Colonic mucosa (tissue), 4 donors: ENCODE data around the gene ARMC9. TPM values are rescaled to one million over a fixed set of nuclear protein-coding genes. Genes with fewer than 3 reads are reported as not detected.

Experiments used
- DNase-seq: peaks from one replicate; pipeline ENCODE4 v3.0.0-alpha.2; 2020
- H3K27ac ChIP-seq: fragments of 200-600 bp; one replicate; pipeline ENCODE4 v1.8.0; 2021
- H3K27me3 ChIP-seq: fragments of 200-600 bp; one replicate; pipeline ENCODE4 v1.8.0; 2021
- H3K36me3 ChIP-seq: fragments of 200-600 bp; one replicate; pipeline ENCODE4 v1.8.0; 2021
- H3K4me1 ChIP-seq: fragments of 200-600 bp; one replicate; pipeline ENCODE4 v1.8.0; 2021; ENCODE audit warnings: mild to moderate bottlenecking
- H3K4me3 ChIP-seq: fragments of 200-600 bp; one replicate; pipeline ENCODE4 v1.8.0; 2021
- H3K9ac ChIP-seq, 2 donors: one replicate each; pipeline ENCODE4 v1.7.0; 2013; ENCODE audit warnings: control low read depth in 2 of 2, low read depth in 2 of 2, low read length in 2 of 2
- H3K9me3 ChIP-seq: fragments of 200-600 bp; one replicate; pipeline ENCODE4 v1.8.0; 2021
- intact Hi-C: fragments of 100-400 bp; cut with DNase I; formaldehyde crosslinking; loops from one replicate; pipeline ENCODE4 v1.14.1; 2022
- total RNA-seq, 2 donors: library from RNA; stranded (reverse); fragmentation: NEBNext Ultra II Directional in 1 of 2; extraction: Animal tissue kit (Norgen Biotek cat#: 25700) in 1 of 2; gene quantifications; one replicate each; pipeline ENCODE4 v1.2.1, GENCODE V29; 2021
- TF ChIP-seq, protein P1 (sequence below): fragments of 200-600 bp; IDR thresholded peaks from one replicate; pipeline ENCODE4 v1.8.0; 2022; ENCODE audit warnings: antibody characterized with exemption, mild to moderate bottlenecking
- donor health status: healthy.
- donor health status: DM: no; HTN: no; CAD: no.
- donor health status: DM: no; HTN: no; CAD: no.

Gene ARMC9
- total RNA-seq, 2 donors from 2014 or later: 9.8 to 17.2 TPM

DNA sequence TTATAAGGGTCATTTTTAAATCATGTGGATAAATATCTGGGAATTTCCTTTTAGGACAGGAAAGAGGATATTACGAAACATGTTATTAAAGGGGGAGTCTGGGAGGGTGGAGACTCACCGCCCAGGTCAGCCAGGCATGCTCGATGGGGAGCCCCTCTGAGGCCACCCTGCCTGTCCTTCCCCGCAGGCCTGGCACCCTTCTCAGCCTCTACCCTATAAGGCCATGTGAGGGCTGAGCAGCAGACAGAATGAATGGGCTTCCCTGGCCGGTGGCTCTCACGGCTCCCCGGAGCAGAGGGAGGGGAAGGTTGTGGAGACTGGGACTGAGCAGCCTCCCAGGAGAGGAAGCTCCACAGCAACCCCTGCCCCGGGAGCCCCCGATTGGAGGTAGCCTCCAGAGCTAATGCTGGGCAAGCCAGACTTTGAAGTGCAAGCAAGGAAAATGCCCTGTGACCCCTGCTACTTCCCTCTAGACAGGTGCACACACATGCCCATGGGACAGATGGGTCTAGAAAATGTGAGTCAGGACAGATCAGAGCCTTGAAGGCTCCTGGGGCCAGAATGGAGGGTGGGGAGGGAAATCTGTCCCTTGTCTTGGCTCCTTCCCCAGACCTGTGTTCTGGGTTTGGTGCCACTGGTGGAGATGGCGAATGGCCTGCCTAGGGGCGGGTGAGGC, 13.2 kb upstream of the ARMC9 start:
- intact Hi-C loops: no loop called here
- H3K9me3 ChIP-seq: no peaks in the 10 kb centered on the region
- DNase-seq: no peak
- no peak overlapping the region for H3K9ac ChIP-seq
- H3K27ac ChIP-seq: no peak overlapping the region
- no peaks in the 10 kb centered on the region for H3K36me3 ChIP-seq
- H3K4me1 ChIP-seq: no peaks in the 10 kb centered on the region
- TF ChIP-seq, protein P1, sequence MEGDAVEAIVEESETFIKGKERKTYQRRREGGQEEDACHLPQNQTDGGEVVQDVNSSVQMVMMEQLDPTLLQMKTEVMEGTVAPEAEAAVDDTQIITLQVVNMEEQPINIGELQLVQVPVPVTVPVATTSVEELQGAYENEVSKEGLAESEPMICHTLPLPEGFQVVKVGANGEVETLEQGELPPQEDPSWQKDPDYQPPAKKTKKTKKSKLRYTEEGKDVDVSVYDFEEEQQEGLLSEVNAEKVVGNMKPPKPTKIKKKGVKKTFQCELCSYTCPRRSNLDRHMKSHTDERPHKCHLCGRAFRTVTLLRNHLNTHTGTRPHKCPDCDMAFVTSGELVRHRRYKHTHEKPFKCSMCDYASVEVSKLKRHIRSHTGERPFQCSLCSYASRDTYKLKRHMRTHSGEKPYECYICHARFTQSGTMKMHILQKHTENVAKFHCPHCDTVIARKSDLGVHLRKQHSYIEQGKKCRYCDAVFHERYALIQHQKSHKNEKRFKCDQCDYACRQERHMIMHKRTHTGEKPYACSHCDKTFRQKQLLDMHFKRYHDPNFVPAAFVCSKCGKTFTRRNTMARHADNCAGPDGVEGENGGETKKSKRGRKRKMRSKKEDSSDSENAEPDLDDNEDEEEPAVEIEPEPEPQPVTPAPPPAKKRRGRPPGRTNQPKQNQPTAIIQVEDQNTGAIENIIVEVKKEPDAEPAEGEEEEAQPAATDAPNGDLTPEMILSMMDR: no peak
- H3K27me3 ChIP-seq: no peaks in the 10 kb centered on the region
- no peak overlapping the region for H3K4me3 ChIP-seq

DNA sequence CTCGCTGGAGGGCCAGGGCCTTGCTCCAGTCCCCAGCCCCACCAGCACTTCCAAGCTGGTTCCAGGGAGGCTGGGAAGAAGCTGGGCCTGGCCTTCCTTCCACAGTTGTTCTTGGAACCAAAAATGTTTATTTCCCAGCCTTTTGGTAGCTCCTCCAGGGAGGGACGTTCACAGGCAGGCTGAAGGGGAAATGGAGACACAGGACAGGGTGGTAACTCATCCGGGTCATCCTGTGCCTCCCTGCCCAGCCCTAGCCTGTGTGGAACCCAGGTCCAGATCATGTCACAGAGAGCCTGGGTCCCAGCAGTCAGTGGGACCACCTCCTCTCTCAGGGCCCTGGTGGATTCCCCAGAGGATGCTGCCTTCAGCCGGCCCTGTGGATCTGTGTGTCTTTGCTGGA, 12.5 kb upstream of the ARMC9 start:
- TF ChIP-seq, protein P1: no peak
- H3K27ac ChIP-seq: no peak overlapping the region
- H3K27me3 ChIP-seq: peaks cover 4% of the 10 kb centered on the region
- no peak for DNase-seq
- H3K36me3 ChIP-seq: no peaks in the 10 kb centered on the region
- H3K4me3 ChIP-seq: no peak overlapping the region
- intact Hi-C loops: no loop called here
- no peaks in the 10 kb centered on the region for H3K9me3 ChIP-seq
- H3K4me1 ChIP-seq: no peaks in the 10 kb centered on the region
- no peak overlapping the region for H3K9ac ChIP-seq

DNA sequence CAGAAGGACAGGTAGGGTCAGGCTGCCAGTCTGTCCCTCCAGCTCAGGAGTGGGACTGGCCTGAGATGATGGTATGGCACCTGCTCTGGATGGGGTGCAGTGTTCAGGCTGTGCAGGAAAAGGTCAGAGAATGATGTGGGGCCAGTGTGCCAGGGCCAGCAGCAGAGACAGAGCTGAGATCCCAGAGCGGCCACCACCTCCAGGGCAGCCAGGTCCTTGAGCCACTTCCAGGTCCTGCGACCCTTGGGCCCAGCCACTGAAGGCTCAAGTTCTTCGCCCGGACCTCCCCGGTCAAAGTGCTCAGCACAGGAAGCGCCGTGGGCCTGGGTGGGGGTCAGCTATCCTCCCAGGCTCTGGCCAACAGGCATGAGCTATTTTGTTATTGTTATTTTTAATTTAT, 12.1 kb upstream of the ARMC9 start:
- H3K4me1 ChIP-seq: no peaks in the 10 kb centered on the region
- peaks cover 4% of the 10 kb centered on the region for H3K27me3 ChIP-seq
- DNase-seq: no peak
- H3K36me3 ChIP-seq: no peaks in the 10 kb centered on the region
- H3K9me3 ChIP-seq: no peaks in the 10 kb centered on the region
- no peak overlapping the region for H3K27ac ChIP-seq
- H3K4me3 ChIP-seq: no peak overlapping the region
- no peak overlapping the region for H3K9ac ChIP-seq
- intact Hi-C loops: no loop called here
- TF ChIP-seq, protein P1: no peak

DNA sequence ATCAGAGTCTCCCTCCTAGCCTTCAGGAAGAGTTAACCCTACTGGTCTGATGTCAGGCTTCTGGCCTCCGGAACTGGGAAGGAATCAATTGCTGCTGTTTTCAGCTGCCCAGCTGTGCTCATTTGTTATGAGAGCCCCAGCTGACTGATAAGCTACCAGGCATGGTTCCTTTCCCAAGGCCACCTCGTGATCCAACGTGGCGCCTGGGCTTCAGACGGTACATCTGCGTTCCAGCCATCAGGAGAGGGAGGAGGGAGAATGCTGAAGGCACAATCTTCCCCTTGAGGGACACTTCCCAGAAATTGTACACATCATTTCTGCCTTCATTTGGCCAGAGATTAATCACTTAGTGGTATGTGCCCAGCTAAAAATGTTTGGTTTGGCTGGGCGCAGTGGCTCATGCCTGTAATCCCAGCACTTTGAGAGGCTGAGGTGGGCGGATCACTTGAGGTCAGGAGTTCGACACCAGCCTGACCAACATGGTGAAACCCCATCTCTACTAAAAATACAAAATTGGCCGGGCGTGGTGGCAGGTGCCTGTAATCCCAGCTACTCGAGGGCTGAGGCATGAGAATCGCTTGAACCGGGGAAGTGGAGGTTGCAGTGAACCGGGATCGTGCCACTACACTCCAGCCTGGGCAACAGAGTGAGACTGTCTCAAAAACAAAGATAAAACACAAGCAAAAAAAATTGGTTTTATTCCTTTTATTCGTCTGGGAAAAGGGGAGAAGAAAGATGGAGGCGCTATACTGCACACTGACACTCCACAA, 10.5 kb upstream of the ARMC9 start:
- Histone ChIP-seq H3K36me3 (no peaks in the 10 kb centered on the region), H3K4me1 (no peaks in the 10 kb centered on the region), H3K9ac (no peak overlapping the region), H3K9me3 (no peaks in the 10 kb centered on the region), H3K27me3 (peaks cover 4% of the 10 kb centered on the region), H3K4me3 (no peak overlapping the region), H3K27ac (no peak overlapping the region)
- no peak for DNase-seq
- TF ChIP-seq, protein P1: no peak
- intact Hi-C loops: no loop called here

DNA sequence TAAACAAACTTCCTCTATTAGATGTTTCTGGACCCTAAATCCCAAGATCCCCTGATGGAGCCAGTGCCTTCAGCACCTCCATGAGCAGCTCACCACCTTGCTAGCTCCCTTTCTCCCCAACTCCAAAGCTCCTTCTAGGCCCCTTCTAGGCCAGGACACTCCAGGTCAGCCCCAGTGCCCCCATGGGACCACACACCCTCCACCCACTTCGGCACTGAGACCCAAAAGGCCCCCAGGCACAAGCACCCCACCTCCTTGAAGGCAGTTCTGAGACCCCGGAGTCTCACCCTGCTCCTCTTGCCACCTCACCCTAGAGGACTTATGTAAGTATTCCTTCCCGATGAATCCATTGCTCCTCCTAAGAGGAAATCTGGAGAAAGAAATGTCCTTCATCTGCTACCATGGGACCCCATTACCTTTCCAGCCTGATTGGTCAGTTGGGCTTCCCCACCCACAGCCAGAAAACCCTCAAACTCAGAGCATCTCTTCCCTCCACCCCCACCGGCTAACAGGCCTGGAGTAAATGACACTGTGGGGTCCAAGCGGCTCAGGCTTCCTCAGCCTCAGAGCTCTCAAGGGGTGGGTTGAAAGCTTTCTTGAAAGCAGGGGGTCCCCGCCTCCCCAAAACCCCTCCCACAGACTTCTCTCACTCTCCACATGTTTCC, 9.8 kb upstream of the ARMC9 start:
- no peak overlapping the region for H3K27ac ChIP-seq
- no peak overlapping the region for H3K4me3 ChIP-seq
- peaks cover 4% of the 10 kb centered on the region for H3K27me3 ChIP-seq
- TF ChIP-seq, protein P1: no peak
- intact Hi-C loops: no loop called here
- no peaks in the 10 kb centered on the region for H3K36me3 ChIP-seq
- no peaks in the 10 kb centered on the region for H3K9me3 ChIP-seq
- no peak overlapping the region for H3K9ac ChIP-seq
- no peak for DNase-seq
- no peaks in the 10 kb centered on the region for H3K4me1 ChIP-seq
